ENCODE measurements around the gene STK25.

STK25 gene

GRCh38 chr2:241502281-241502680 lies 6.1 kb downstream of the STK25 start:
- H3K27me3 ChIP-seq (replicated peaks), result no peaks in the 10 kb centered on the region
- in situ Hi-C loops (cut with HindIII; ENCODE audit: low pct_ligation_motif_present, low sequenced_read_pairs), result no loop called here

DNA sequence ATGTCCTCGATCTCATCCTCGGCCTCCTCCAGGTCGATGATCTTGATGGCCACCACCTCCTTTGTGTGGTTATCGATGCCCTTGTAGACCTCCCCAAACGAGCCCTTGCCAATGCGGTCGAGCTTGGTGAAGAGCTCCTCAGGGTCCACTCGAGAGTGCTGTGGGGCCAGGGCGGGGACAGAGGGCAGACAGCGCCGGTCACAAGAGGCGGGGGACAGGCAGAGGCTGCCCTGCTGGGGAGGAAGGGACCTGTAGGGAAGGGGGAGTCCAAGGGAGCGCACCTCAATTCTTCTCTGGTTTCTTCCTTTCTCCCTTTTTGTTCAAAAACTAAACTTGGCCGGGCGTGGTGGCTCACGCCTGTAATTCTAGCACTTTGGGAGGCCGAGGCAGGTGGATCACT lies 6.8 kb downstream of the STK25 start:
- Histone ChIP-seq H3K27ac (no peak overlapping the region), H3K36me3 (replicated peaks) (peaks cover 36% of the 10 kb centered on the region), H3K27me3 (replicated peaks) (no peaks in the 10 kb centered on the region), H3K4me3 (ENCODE audit: low read depth, low read length) (no peak overlapping the region)
- in situ Hi-C loops (cut with HindIII; ENCODE audit: low pct_ligation_motif_present, low sequenced_read_pairs), result no loop called here
- TF ChIP-seq CTCF (IDR thresholded peaks at IDR 0.05; ENCODE audit: low read depth, low read length, missing control alignments), result no peak
- no peak for DNase-seq

More at GRCh38 chr2:241502281-241502680, 6.1 kb downstream of the STK25 start:
- Histone ChIP-seq H3K36me3 (replicated peaks) (peaks cover 28% of the 10 kb centered on the region), H3K27ac (no peak overlapping the region), H3K4me3 (ENCODE audit: low read depth, low read length) (no peak overlapping the region)
- no peak for DNase-seq
- TF ChIP-seq CTCF (IDR thresholded peaks at IDR 0.05; ENCODE audit: low read depth, low read length, missing control alignments), result no peak

- in situ Hi-C loops (cut with HindIII; ENCODE audit: low pct_ligation_motif_present, low sequenced_read_pairs), result no loop called here
- Histone ChIP-seq H3K27ac (no peak overlapping the region), H3K36me3 (replicated peaks) (peaks cover 39% of the 10 kb centered on the region), H3K27me3 (replicated peaks) (no peaks in the 10 kb centered on the region), H3K4me3 (ENCODE audit: low read depth, low read length) (no peak overlapping the region)
- no peak for TF ChIP-seq CTCF (IDR thresholded peaks at IDR 0.05; ENCODE audit: low read depth, low read length, missing control alignments)
- no peak for DNase-seq
Measured at GRCh38 chr2:241501099-241501541, 7.3 kb downstream of the STK25 start.

- no peak overlapping the region for H3K27ac ChIP-seq
- DNase-seq, result no peak
- H3K27me3 ChIP-seq (replicated peaks), result no peaks in the 10 kb centered on the region
- no peak overlapping the region for H3K4me3 ChIP-seq (ENCODE audit: low read depth, low read length)
- in situ Hi-C loops (cut with HindIII; ENCODE audit: low pct_ligation_motif_present, low sequenced_read_pairs), result no loop called here
- peaks cover 43% of the 10 kb centered on the region for H3K36me3 ChIP-seq (replicated peaks)
- no peak for TF ChIP-seq CTCF (IDR thresholded peaks at IDR 0.05; ENCODE audit: low read depth, low read length, missing control alignments)
Measured at GRCh38 chr2:241500431-241500975, 7.9 kb downstream of the STK25 start.

- peaks cover 48% of the 10 kb centered on the region for H3K36me3 ChIP-seq (replicated peaks)
- no peak for TF ChIP-seq CTCF (IDR thresholded peaks at IDR 0.05; ENCODE audit: low read depth, low read length, missing control alignments)
- in situ Hi-C loops (cut with HindIII; ENCODE audit: low pct_ligation_motif_present, low sequenced_read_pairs), result no loop called here
- no peaks in the 10 kb centered on the region for H3K27me3 ChIP-seq (replicated peaks)
- H3K4me3 ChIP-seq (ENCODE audit: low read depth, low read length), result no peak overlapping the region
- no peak overlapping the region for H3K27ac ChIP-seq
- DNase-seq, result no peak
Measured at GRCh38 chr2:241500016-241500415, 8.4 kb downstream of the STK25 start.

Measured in brain microvascular endothelial cell (primary cell).